Keratinocyte (primary cell): ENCODE data around the gene SYNPR. TPM values are rescaled to one million over a fixed set of nuclear protein-coding genes. Genes with fewer than 3 reads are reported as not detected.

ENCODE experiments used
- DNase-seq: peaks from one replicate; pipeline ENCODE4 v3.0.0-alpha.2; 2011; ENCODE audit warnings: low read depth, missing footprints, low spot score
- FAIRE-seq: peaks from 2 replicates; lab custom pipeline; 2011; peaks lifted over from hg19 to GRCh38; lab: Jason Lieb, UNC
- H2AFZ ChIP-seq: 2 replicates; pipeline ENCODE4 v1.6.0; 2012; ENCODE audit warnings: low read length, control low read depth, inconsistent platforms; ENCODE audit not compliant: control insufficient read depth
- H3K27ac ChIP-seq: 2 replicates; pipeline ENCODE4 v1.5.1; 2011; ENCODE audit warnings: low read length; ENCODE audit not compliant: control insufficient read depth, insufficient read depth
- H3K27me3 ChIP-seq: 3 replicates; pipeline ENCODE4 v1.6.0; 2011; ENCODE audit warnings: low read length; ENCODE audit not compliant: control insufficient read depth, insufficient read depth; ENCODE audit errors: extremely low read depth
- H3K36me3 ChIP-seq, 2 experiments: 2 replicates in 1 of 2; 3 replicates in 1 of 2; pipeline ENCODE4 v1.5.1; 2011; ENCODE audit warnings: low read length in 2 of 2, mild to moderate bottlenecking in 1 of 2; ENCODE audit not compliant: control insufficient read depth in 2 of 2, insufficient read depth in 2 of 2; ENCODE audit errors: extremely low read depth in 1 of 2
- H3K4me1 ChIP-seq: 3 replicates; pipeline ENCODE4 v1.5.1; 2011; ENCODE audit warnings: low read length; ENCODE audit not compliant: control insufficient read depth, insufficient read depth; ENCODE audit errors: extremely low read depth
- H3K4me2 ChIP-seq: 3 replicates; pipeline ENCODE4 v1.6.0; 2011; ENCODE audit warnings: low read depth, low read length; ENCODE audit not compliant: control insufficient read depth, insufficient read depth; ENCODE audit errors: extremely low read depth
- H3K4me3 ChIP-seq, 3 experiments: fragments of 200-600 bp in 1 of 3; sonication (generic) in 1 of 3; 2 replicates in 2 of 3; 3 replicates in 1 of 3; pipeline ENCODE4 v1.5.1; 2011 to 2016; ENCODE audit warnings: low read length in 3 of 3, mild to moderate bottlenecking in 3 of 3, control low read depth in 2 of 3, inconsistent platforms in 1 of 3, low read depth in 1 of 3, mixed read lengths in 1 of 3, mixed run types in 1 of 3, moderate library complexity in 1 of 3; ENCODE audit not compliant: control insufficient read depth in 2 of 3, insufficient read depth in 2 of 3; ENCODE audit errors: extremely low read depth in 1 of 3
- H3K79me2 ChIP-seq: 2 replicates; pipeline ENCODE4 v1.6.0; 2012; ENCODE audit warnings: low read length; ENCODE audit not compliant: control insufficient read depth, insufficient read depth
- H3K9ac ChIP-seq: 3 replicates; pipeline ENCODE4 v1.6.0; 2011; ENCODE audit warnings: low read length; ENCODE audit not compliant: control insufficient read depth, insufficient read depth; ENCODE audit errors: extremely low read depth
- H3K9me1 ChIP-seq: 3 replicates; pipeline ENCODE4 v1.6.0; 2011; ENCODE audit warnings: low read length; ENCODE audit not compliant: control insufficient read depth, insufficient read depth; ENCODE audit errors: extremely low read depth
- H3K9me3 ChIP-seq: 2 replicates; pipeline ENCODE4 v1.5.1; 2012; ENCODE audit warnings: low read depth, low read length; ENCODE audit not compliant: control insufficient read depth
- H4K20me1 ChIP-seq: 3 replicates; pipeline ENCODE4 v1.6.0; 2011; ENCODE audit warnings: low read length; ENCODE audit not compliant: control insufficient read depth, insufficient read depth; ENCODE audit errors: extremely low read depth
- CTCF ChIP-seq, 3 experiments: IDR thresholded peaks in 1 of 3; conservative IDR thresholded peaks in 1 of 3; optimal IDR thresholded peaks in 1 of 3; 2 replicates in 2 of 3; 3 replicates in 1 of 3; pipeline versions ENCODE3 to v1.5.1; 2011; ENCODE audit warnings: low read length in 3 of 3, mild to moderate bottlenecking in 3 of 3, moderate library complexity in 2 of 3, control low read depth in 1 of 3, inconsistent platforms in 1 of 3; ENCODE audit not compliant: insufficient read depth in 2 of 3; ENCODE audit errors: extremely low read depth in 1 of 3
- EZH2 ChIP-seq: IDR thresholded peaks from one replicate; pipeline ENCODE4 v1.6.1; 2012; ENCODE audit warnings: inconsistent platforms, mild to moderate bottlenecking, low read length, moderate library complexity
- dilution Hi-C: fragments of 300-500 bp; cut with MboI; formaldehyde crosslinking; loops from one replicate; pipeline ENCODE4 v1.7.0; 2020; ENCODE audit warnings: low sequenced_read_pairs; ENCODE audit not compliant: extremely low pct_ligation_motif_present
- polyA plus RNA-seq, 5 experiments: library from polyadenylated mRNA; depleted of rRNA in 3 of 5; stranded (reverse) in 3 of 5; stranded (forward) in 1 of 5; unstranded in 1 of 5; fragments of >200 nt; gene quantifications; 1 replicate in 1 of 5; 2 replicates in 3 of 5; 3 replicates in 1 of 5; pipeline versions ENCODE4 v1.2.1 to v1.2.3, GENCODE V29; 2011 to 2012; ENCODE audit warnings: missing spikeins in 2 of 5, low read depth in 1 of 5, low replicate concordance in 1 of 5

SYNPR gene
- polyA plus RNA-seq, 1 donor (not counting 4 experiments of a cell fraction or from before 2014, with no cell fraction given), result not detected

GRCh38 chr3:63386568-63386967 lies 108.5 kb downstream of the SYNPR start:
- no peaks in the 10 kb centered on the region for H3K9me3 ChIP-seq
- no peaks in the 10 kb centered on the region for H3K27me3 ChIP-seq
- TF ChIP-seq EZH2 (no peak), CTCF (optimal IDR thresholded peaks at IDR 0.05 in 1 of 3, IDR thresholded peaks at IDR 0.05 in 1 of 3, conservative IDR thresholded peaks at IDR 0.05 in 1 of 3; ENCODE audit: extremely low read depth in 1 of 3, insufficient read depth in 2 of 3, low read length in 3 of 3) (no peak)
- H2AFZ ChIP-seq, result no peak overlapping the region
- no peaks in the 10 kb centered on the region for H3K9me1 ChIP-seq
- H3K4me1 ChIP-seq, result no peaks in the 10 kb centered on the region
- no peak overlapping the region for H3K4me2 ChIP-seq
- no peak overlapping the region for H3K27ac ChIP-seq
- dilution Hi-C loops, result no loop called here
- H3K36me3 ChIP-seq, result no peaks in the 10 kb centered on the region
- no peak overlapping the region for H3K9ac ChIP-seq
- H3K4me3 ChIP-seq, result no peak overlapping the region
- H3K79me2 ChIP-seq, result no peaks in the 10 kb centered on the region
- FAIRE-seq, result no peak
- no peaks in the 10 kb centered on the region for H4K20me1 ChIP-seq
- no peak for DNase-seq

- TF ChIP-seq CTCF (optimal IDR thresholded peaks at IDR 0.05 in 1 of 3, IDR thresholded peaks at IDR 0.05 in 1 of 3, conservative IDR thresholded peaks at IDR 0.05 in 1 of 3; ENCODE audit: extremely low read depth in 1 of 3, insufficient read depth in 2 of 3, low read length in 3 of 3), result no peak
- no peak for TF ChIP-seq EZH2
- no peaks in the 10 kb centered on the region for H4K20me1 ChIP-seq
- dilution Hi-C loops, result no loop called here
- no peaks in the 10 kb centered on the region for H3K36me3 ChIP-seq
- no peaks in the 10 kb centered on the region for H3K9me1 ChIP-seq
- H3K27ac ChIP-seq, result no peak overlapping the region
- H3K79me2 ChIP-seq, result no peaks in the 10 kb centered on the region
- H3K27me3 ChIP-seq, result no peaks in the 10 kb centered on the region
- no peak overlapping the region for H2AFZ ChIP-seq
- no peak overlapping the region for H3K4me2 ChIP-seq
- DNase-seq (no peak), FAIRE-seq (no peak)
- no peak overlapping the region for H3K4me3 ChIP-seq
- no peaks in the 10 kb centered on the region for H3K9me3 ChIP-seq
- H3K9ac ChIP-seq, result no peak overlapping the region
- no peaks in the 10 kb centered on the region for H3K4me1 ChIP-seq
These were observed 109.5 kb downstream of the SYNPR start for GRCh38 chr3:63387568-63387967.
